Measurements from ENCODE around the gene SAC3D1. TPM values are rescaled to one million over a fixed set of nuclear protein-coding genes. Genes with fewer than 3 reads are reported as not detected.

Gene SAC3D1
- total RNA-seq, 1 donor from 2014 or later: 15.5 TPM

DNA sequence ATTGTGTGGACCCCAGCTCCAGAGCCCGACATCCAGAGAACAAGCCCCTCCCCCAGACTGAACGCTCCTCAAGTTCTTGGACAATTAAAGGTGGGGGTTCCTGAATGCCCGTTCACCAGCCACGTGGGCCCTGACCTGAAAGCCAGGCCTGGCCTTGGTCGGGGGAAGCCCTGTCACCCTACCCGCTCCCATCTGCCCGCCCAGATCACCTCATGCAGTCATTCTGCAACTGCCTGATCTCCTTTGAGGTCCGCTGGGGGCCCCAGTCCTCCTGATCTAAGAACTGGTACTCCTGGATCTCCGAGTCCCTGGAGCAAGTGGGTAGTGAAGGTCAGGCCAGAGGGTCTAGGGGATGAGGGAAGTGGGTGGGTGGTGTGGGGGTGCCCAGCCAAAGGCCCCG lies 26.4 kb downstream of the SAC3D1 start:
- TF ChIP-seq, protein P1, sequence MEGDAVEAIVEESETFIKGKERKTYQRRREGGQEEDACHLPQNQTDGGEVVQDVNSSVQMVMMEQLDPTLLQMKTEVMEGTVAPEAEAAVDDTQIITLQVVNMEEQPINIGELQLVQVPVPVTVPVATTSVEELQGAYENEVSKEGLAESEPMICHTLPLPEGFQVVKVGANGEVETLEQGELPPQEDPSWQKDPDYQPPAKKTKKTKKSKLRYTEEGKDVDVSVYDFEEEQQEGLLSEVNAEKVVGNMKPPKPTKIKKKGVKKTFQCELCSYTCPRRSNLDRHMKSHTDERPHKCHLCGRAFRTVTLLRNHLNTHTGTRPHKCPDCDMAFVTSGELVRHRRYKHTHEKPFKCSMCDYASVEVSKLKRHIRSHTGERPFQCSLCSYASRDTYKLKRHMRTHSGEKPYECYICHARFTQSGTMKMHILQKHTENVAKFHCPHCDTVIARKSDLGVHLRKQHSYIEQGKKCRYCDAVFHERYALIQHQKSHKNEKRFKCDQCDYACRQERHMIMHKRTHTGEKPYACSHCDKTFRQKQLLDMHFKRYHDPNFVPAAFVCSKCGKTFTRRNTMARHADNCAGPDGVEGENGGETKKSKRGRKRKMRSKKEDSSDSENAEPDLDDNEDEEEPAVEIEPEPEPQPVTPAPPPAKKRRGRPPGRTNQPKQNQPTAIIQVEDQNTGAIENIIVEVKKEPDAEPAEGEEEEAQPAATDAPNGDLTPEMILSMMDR (IDR thresholded peaks at IDR 0.05; ENCODE audit: insufficient read depth, low read length, severe bottlenecking): no peak
- Histone ChIP-seq H3K27me3 (ENCODE audit: control insufficient read depth, insufficient read depth, low read length) (no peaks in the 10 kb centered on the region), H3K4me3 (ENCODE audit: low read depth, low read length) (no peak overlapping the region), H3K36me3 (ENCODE audit: control insufficient read depth, insufficient read depth, low read length) (no peaks in the 10 kb centered on the region)
- FAIRE-seq (no peak), DNase-seq (ENCODE audit: low read depth) (no peak)

DNA sequence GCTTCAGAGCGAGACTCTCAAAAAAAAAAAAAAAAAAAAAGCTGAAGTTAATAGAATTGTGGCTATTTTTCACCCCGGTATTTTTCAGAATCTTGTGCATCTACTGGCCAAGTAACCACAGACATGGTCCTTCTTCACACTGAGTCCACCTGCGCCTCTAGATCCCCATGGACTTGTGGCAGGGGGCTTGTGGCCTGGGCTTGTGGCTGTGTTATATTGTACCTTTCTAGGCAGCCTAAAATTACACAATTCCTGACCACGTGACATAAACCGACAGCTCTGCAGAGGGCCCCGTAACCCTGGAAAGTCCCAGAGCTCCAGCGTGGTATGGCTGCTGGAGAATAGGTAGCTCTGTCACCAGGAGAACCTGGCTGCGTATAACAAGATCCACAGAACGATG lies 28.2 kb downstream of the SAC3D1 start:
- DNase-seq (ENCODE audit: low read depth) (peak; percentile 43), FAIRE-seq (no peak)
- no peaks in the 10 kb centered on the region for H3K27me3 ChIP-seq (ENCODE audit: control insufficient read depth, insufficient read depth, low read length)
- TF ChIP-seq, protein P1 (IDR thresholded peaks at IDR 0.05; ENCODE audit: insufficient read depth, low read length, severe bottlenecking): no peak
- H3K4me3 ChIP-seq (ENCODE audit: low read depth, low read length): no peak overlapping the region
- H3K36me3 ChIP-seq (ENCODE audit: control insufficient read depth, insufficient read depth, low read length): no peaks in the 10 kb centered on the region

DNA sequence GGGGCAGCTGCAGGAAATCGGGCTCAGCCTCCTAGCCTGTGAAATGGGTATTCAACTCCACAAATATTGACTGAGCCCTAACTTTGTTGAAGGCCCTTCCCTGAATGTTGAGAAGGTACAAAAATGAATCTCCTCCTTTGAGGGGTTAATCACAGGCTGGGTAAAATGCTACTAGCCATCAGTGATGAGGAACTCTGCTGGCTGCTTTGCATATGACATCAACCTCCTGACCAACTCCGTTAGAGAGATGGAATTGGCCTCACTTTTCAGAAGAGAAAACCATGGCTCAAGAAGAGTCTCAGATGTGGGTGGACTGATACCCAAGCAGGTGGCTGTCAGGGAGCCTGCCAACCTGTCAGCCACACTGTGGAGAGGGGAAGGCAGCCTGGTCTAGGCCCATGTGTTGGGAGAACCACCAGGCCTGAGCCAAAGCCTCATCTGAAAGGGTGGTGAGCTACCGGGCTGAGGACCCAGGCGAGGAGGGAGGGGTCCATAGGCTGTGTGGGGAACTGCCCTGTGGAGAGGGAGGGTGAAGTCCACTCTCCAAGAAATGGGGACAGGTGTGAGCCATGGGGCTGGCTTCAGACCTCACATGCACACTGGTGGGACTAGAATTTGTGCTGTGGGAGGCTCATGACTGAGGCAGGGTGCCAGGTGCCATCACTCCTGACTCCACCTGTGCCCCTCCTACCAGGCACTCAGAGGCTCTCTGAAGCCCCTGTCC lies 31.1 kb downstream of the SAC3D1 start:
- DNase-seq (ENCODE audit: low read depth) (no peak), FAIRE-seq (no peak)
- TF ChIP-seq, protein P1 (IDR thresholded peaks at IDR 0.05; ENCODE audit: insufficient read depth, low read length, severe bottlenecking): no peak
- Histone ChIP-seq H3K36me3 (ENCODE audit: control insufficient read depth, insufficient read depth, low read length) (no peaks in the 10 kb centered on the region), H3K27me3 (ENCODE audit: control insufficient read depth, insufficient read depth, low read length) (no peaks in the 10 kb centered on the region), H3K4me3 (ENCODE audit: low read depth, low read length) (no peak overlapping the region)

DNA sequence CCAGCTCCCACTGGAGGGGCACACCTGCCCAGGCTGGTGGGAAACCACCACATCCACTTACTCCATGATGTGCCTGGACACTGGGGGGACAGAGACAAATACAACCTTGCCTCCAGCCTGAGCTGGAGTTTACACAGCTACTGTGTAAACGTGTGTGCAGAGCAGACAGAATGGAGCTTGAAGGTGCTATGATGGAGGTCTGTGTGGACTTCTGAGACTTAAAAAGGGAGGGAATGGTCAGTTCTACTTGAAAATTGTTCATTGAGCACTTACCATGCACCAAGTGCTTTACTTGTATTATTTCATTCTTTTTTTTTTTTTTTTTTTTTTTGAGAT lies 31.6 kb downstream of the SAC3D1 start:
- DNase-seq (ENCODE audit: low read depth) (no peak), FAIRE-seq (no peak)
- TF ChIP-seq, protein P1 (IDR thresholded peaks at IDR 0.05; ENCODE audit: insufficient read depth, low read length, severe bottlenecking): no peak
- Histone ChIP-seq H3K4me3 (ENCODE audit: low read depth, low read length) (no peak overlapping the region), H3K27me3 (ENCODE audit: control insufficient read depth, insufficient read depth, low read length) (no peaks in the 10 kb centered on the region), H3K36me3 (ENCODE audit: control insufficient read depth, insufficient read depth, low read length) (no peaks in the 10 kb centered on the region)

DNA sequence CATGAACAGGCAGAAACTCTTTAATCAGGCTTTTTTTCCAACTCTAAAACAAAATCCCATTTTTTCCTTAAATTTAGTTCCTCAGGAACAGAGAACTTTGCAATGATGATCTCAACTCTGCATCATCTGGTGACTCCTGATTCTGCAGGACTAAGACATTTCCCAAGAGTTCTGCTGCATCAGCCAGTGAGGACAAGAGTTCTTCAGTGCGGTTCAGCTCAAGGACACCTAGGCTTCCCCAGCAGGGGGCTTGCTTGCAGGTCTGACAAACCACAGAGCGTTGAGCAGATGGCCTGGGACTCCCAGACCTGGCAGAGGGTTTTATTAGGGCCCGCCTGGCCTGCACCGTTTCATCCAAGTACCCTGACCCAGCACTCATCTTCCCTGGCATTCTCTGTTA lies 36.4 kb downstream of the SAC3D1 start:
- TF ChIP-seq, protein P1 (IDR thresholded peaks at IDR 0.05; ENCODE audit: insufficient read depth, low read length, severe bottlenecking): no peak
- H3K4me3 ChIP-seq (ENCODE audit: low read depth, low read length): no peak overlapping the region
- no peak for FAIRE-seq
- H3K36me3 ChIP-seq (ENCODE audit: control insufficient read depth, insufficient read depth, low read length): peaks cover 2% of the 10 kb centered on the region
- H3K27me3 ChIP-seq (ENCODE audit: control insufficient read depth, insufficient read depth, low read length): no peaks in the 10 kb centered on the region
- DNase-seq (ENCODE audit: low read depth): no peak

DNA sequence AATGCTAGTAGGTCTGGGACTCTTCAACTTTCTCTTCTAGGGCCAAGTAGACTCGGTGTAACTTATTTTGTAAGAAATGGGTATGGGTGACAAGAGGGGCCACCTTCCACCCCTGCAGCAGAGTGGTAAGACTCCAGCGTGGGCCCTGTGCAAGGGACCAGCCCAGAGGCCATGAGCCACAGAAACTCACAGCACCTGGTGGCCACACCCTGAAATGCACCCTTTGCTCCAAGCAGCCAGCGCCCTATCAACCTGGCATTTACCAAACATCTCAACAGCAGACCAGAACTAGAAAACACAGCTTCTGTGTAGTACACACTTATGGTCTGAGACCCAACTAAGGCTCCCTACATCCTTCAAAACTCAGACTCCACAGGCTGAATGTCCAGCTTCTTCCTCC lies 37.1 kb downstream of the SAC3D1 start:
- FAIRE-seq: no peak
- peaks cover 2% of the 10 kb centered on the region for H3K36me3 ChIP-seq (ENCODE audit: control insufficient read depth, insufficient read depth, low read length)
- DNase-seq (ENCODE audit: low read depth): peak; percentile 37
- H3K4me3 ChIP-seq (ENCODE audit: low read depth, low read length): no peak overlapping the region
- TF ChIP-seq, protein P1 (IDR thresholded peaks at IDR 0.05; ENCODE audit: insufficient read depth, low read length, severe bottlenecking): peak; percentile 88
- no peaks in the 10 kb centered on the region for H3K27me3 ChIP-seq (ENCODE audit: control insufficient read depth, insufficient read depth, low read length)
